Spinal cord (tissue), 10 donors: ENCODE measurements around the gene RAD51B. TPM values are rescaled to one million over a fixed set of nuclear protein-coding genes. Genes with fewer than 3 reads are reported as not detected.
"Not testable (repeated sequence)": the region's sequence is repeated elsewhere in the genome, so short reads cannot be mapped to it uniquely, and the experiment has no call there.

Source experiments
- DNase-seq, 6 donors: peaks; one replicate each; pipeline versions ENCODE4 v3.0.0 to v3.0.0-alpha.2; 2013 to 2015; ENCODE audit warnings: low spot score in 6 of 6, low read depth in 4 of 6
- H3K27ac ChIP-seq: one replicate; pipeline ENCODE4 v1.5.1; 2013; ENCODE audit warnings: low read depth, low read length, control low read depth
- H3K27me3 ChIP-seq: one replicate; pipeline ENCODE4 v1.6.1; 2013; ENCODE audit warnings: low read length; ENCODE audit not compliant: control insufficient read depth, insufficient read depth
- H3K36me3 ChIP-seq: one replicate; pipeline ENCODE4 v1.6.1; 2013; ENCODE audit warnings: low read length; ENCODE audit not compliant: control insufficient read depth, insufficient read depth
- H3K4me1 ChIP-seq: one replicate; pipeline ENCODE4 v1.6.1; 2013; ENCODE audit warnings: low read length; ENCODE audit not compliant: control insufficient read depth, insufficient read depth
- H3K4me3 ChIP-seq: one replicate; pipeline ENCODE4 v1.5.1; 2013; ENCODE audit warnings: low read depth, low read length, control low read depth
- H3K9me3 ChIP-seq: one replicate; pipeline ENCODE4 v1.6.1; 2013; ENCODE audit warnings: low read length; ENCODE audit not compliant: control insufficient read depth, insufficient read depth
- WGBS: methylation state at CpG from one replicate; pipeline ENCODE4 v1.1.5; 2013; ENCODE audit warnings: missing lambda C conversion rate; ENCODE audit not compliant: insufficient coverage; 5-methylcytosine and 5-hydroxymethylcytosine counted together
- polyA plus RNA-seq, 2 donors: library from polyadenylated mRNA; unstranded; fragments of 120-200 nt; gene quantifications; one replicate each; pipeline ENCODE4 v1.2.1, GENCODE V29; 2013; ENCODE audit not compliant: insufficient read length in 2 of 2
- total RNA-seq, 2 donors: library from RNA; depleted of rRNA in 1 of 2; stranded (reverse); fragments of 120-200 nt in 1 of 2; fragments of >200 nt in 1 of 2; gene quantifications; one replicate each; pipeline versions ENCODE4 v1.2.3 to v1.2.4, GENCODE V29; 2013 to 2014
- donor health status: healthy.

Gene RAD51B
- total and polyA plus RNA-seq, 4 donors: 5.7 to 28.9 (median 14.4) TPM

DNA sequence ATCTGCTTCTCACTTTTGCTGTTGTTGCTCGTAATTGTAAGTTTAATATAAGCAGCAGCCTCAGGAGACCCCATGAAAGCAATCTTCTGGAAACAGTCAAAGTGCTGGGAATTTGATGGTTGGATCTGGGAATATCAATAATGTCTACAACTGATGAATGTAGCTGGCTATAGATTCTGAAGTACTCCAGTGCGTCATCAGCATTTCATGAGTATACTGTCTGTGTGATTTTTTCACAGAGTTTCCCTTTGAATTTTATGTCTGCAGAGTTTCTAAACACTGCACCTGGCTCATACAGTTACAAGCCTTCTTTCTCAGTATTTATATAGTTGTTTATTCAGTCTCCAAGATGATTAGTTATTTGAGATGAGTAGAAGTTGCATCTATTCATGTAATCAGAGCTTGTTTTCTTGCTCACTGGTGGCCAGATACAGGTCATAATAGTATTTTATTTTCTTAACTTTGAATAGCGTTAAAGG is 222.3 kb downstream of the RAD51B start:
- Histone ChIP-seq H3K27me3 (no peaks in the 10 kb centered on the region), H3K4me1 (no peaks in the 10 kb centered on the region), H3K9me3 (no peaks in the 10 kb centered on the region), H3K36me3 (no peaks in the 10 kb centered on the region), H3K27ac (no peak overlapping the region), H3K4me3 (no peak overlapping the region)
- 40% methylated on average over 1 of the region's 3 CpGs for WGBS
- DNase-seq: peak in 3 of 6 donors; percentile 3 to 62 (median 15)

DNA sequence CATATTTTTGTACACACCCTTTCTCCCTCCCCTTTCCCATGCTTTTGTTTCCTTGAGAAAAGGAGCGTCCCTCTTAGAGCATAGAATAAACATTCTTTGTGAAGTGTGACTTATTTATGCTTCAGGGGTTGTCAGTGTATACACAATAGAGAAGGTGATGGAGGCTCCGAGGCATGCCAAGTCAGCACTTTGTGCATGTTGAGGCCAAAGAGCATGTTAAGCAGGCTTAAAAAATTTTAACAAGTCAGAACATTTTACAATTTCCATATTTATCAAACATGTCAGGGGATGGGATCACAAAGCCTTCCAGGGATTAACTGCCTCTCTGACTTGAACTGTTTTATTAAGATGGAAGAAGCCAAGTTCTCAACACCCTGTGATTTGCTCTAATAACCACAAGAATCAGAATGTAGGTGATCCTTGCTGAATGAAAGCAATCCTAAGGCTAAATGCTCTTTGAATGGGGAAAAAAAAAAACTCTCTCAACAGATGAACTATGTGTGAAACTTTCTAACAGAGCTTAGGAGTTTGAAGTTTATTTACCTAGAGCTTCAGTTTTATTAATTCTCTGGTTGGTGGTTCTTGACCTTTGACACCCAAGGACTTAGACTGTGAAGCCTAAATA is 223.1 kb downstream of the RAD51B start:
- peak in 2 of 6 donors; percentile 13 to 16 for DNase-seq
- H3K9me3 ChIP-seq: no peaks in the 10 kb centered on the region
- no peaks in the 10 kb centered on the region for H3K27me3 ChIP-seq
- H3K4me3 ChIP-seq: no peak overlapping the region
- WGBS: no CpG with 5 or more reads among the region's 2 CpGs
- no peaks in the 10 kb centered on the region for H3K4me1 ChIP-seq
- H3K27ac ChIP-seq: no peak overlapping the region
- no peaks in the 10 kb centered on the region for H3K36me3 ChIP-seq

DNA sequence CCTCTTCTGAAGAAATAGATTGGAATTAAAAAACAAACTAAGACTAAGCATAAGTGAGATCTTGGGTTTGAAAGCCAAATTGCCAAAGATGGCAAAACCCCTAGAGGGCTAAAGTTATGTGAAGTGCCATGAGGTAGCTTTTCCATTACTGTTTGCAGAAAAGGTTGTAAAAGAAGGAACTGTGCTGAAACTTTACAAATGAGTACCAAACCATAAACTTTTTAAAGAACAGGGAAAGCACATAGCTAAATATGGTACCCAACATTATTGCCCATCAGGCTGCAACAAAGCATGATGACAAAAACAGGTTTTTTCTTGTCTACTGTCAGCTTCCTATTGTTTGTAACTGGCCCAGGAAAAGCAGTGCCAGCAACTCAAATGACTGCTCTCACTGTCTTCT is 224.2 kb downstream of the RAD51B start:
- Histone ChIP-seq H3K4me3 (no peak overlapping the region), H3K4me1 (no peaks in the 10 kb centered on the region), H3K27me3 (no peaks in the 10 kb centered on the region), H3K9me3 (no peaks in the 10 kb centered on the region), H3K27ac (peak overlapping the region; percentile 43), H3K36me3 (no peaks in the 10 kb centered on the region)
- peak in 1 of 6 donors; percentile 22 for DNase-seq

DNA sequence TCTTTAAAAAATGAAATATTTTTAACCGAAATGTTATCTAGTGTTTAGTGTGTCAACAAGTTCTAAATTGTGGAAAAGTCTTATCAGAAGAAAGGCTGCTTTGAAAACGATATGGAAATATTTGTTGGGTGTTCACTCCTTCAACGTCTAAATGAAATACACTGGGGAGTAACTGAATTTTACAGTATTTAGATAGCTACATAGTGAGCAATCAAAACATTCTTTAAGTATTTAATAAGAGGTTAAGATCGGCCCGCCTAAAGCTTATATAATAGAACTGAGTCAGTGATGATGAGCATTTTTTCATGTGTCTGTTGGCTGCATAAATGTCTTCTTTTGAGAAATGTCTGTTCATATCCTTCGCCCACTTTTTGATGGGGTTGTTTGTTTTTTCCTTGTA is 228.3 kb downstream of the RAD51B start:
- no peak overlapping the region for H3K27ac ChIP-seq
- WGBS: 100% methylated on average over 1 of the region's 6 CpGs

DNA sequence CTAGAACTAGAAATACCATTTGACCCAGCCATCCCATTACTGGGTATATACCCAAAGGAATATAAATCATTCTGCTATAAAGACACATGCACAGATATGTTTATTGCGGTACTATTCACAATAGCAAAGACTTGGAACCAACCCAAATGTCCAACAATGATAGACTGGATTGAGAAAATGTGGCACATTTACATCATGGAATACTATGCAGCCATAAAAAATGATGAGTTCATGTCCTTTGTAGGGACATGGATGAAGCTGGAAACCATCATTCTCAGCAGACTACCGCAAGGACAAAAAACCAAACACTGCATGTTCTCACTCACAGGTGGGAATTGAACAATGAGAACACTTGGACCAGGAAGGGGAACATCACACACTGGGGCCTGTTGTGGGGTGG is 229.2 kb downstream of the RAD51B start:
- WGBS: no CpG with 5 or more reads among the region's 2 CpGs
- H3K9me3 ChIP-seq, H3K4me3 ChIP-seq, H3K27me3 ChIP-seq, H3K27ac ChIP-seq, H3K36me3 ChIP-seq, DNase-seq, H3K4me1 ChIP-seq: not testable (repeated sequence)

More for the DNA sequence above, 228.3 kb downstream of the RAD51B start:
- H3K27me3 ChIP-seq: no peaks in the 10 kb centered on the region
- no peaks in the 10 kb centered on the region for H3K4me1 ChIP-seq
- H3K9me3 ChIP-seq: no peaks in the 10 kb centered on the region
- peak in 1 of 6 donors; percentile 4 for DNase-seq
- H3K36me3 ChIP-seq: no peaks in the 10 kb centered on the region
- H3K4me3 ChIP-seq: no peak overlapping the region

DNA sequence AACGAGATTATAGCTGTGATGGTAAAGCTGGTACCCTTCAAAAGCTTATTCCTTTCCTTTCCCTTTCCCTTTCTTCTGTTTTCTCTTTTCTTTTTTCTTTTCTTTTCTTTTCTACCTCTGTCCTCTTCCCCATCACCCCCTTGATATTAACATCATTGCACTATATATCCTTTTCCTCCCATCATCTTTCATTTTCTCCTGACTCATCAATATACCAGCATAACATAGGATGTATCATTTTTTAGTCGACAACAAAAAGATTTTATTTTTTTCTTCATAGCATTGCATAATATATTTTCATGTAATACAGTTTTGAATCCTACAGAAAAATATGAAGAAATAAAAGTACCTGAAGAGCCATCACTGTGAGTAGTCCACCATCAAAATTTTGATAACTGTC is 230.6 kb downstream of the RAD51B start:
- no peaks in the 10 kb centered on the region for H3K9me3 ChIP-seq
- H3K36me3 ChIP-seq: no peaks in the 10 kb centered on the region
- 100% methylated on average over 1 of the region's 2 CpGs for WGBS
- H3K27me3 ChIP-seq: no peaks in the 10 kb centered on the region
- DNase-seq: no peak
- no peak overlapping the region for H3K4me3 ChIP-seq
- no peak overlapping the region for H3K27ac ChIP-seq
- no peaks in the 10 kb centered on the region for H3K4me1 ChIP-seq

DNA sequence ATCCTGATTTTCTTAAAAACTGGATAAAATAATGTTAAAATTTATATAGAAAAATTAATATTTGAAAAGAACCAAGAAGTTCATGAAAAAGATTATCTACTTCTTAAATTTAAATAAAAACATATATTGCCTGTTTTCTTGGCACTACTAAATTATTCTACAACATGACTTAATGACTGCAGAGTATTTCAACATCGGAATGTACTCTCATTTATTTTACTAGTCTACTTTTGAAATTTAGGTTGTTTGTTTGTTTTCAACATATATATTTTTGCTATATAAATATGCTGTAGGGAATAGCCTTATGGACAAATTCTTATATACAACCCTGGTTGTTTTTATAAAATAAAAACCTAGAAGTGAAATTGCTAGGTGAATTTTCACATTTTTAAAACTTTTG is 231.6 kb downstream of the RAD51B start:
- no peaks in the 10 kb centered on the region for H3K36me3 ChIP-seq
- no peak overlapping the region for H3K4me3 ChIP-seq
- no CpG with 5 or more reads among the region's 1 CpG for WGBS
- H3K27me3 ChIP-seq: no peaks in the 10 kb centered on the region
- DNase-seq: no peak
- H3K9me3 ChIP-seq: no peaks in the 10 kb centered on the region
- H3K27ac ChIP-seq: no peak overlapping the region
- H3K4me1 ChIP-seq: no peaks in the 10 kb centered on the region

DNA sequence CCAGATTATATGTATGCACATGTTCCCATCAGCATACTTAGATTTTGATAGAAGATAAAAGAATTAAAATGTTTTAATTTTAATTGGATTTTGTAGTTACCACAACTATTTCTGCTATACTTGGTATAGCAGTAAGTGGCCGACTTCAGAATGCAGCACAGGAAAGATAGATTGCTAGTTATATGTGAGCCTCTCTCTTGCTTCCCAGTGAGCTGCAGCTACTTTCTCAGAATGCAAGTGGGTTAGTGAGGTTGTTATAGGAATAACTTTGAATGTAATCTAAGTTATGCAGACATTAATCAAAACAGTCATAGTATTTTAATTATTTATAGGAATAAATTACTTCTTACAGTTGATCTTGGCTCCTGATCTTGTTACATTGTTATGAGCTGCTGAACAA is 240.6 kb downstream of the RAD51B start:
- Histone ChIP-seq H3K36me3 (no peaks in the 10 kb centered on the region), H3K9me3 (peaks cover 1% of the 10 kb centered on the region), H3K4me3 (no peak overlapping the region), H3K27me3 (no peaks in the 10 kb centered on the region), H3K27ac (no peak overlapping the region), H3K4me1 (no peaks in the 10 kb centered on the region)
- no peak for DNase-seq
- WGBS: 40% methylated on average over 1 of the region's 1 CpG

DNA sequence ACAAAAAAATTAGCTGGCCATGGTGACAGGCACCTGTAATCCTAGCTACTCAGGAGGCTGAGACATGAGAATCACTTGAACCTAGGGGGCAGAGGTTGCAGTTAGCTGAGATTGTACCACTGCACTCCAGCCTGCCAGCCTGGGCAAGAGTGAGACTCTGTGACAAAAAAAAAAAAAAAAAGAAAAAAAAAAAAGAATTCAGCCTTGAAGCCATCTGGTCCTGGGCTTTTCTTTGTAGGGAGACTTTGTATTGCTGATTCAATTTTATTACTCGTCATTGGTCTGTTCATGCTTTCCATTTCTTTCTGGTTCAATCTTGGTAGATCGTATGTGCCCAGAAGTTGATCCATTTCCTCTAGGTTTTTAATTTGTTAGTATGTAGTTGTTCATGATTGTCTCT is 243.1 kb downstream of the RAD51B start:
- Histone ChIP-seq H3K4me1 (no peaks in the 10 kb centered on the region), H3K27me3 (no peaks in the 10 kb centered on the region), H3K4me3 (no peak overlapping the region), H3K27ac (no peak overlapping the region), H3K9me3 (peaks cover 1% of the 10 kb centered on the region), H3K36me3 (no peaks in the 10 kb centered on the region)
- WGBS: no CpG with 5 or more reads among the region's 2 CpGs
- no peak for DNase-seq

DNA sequence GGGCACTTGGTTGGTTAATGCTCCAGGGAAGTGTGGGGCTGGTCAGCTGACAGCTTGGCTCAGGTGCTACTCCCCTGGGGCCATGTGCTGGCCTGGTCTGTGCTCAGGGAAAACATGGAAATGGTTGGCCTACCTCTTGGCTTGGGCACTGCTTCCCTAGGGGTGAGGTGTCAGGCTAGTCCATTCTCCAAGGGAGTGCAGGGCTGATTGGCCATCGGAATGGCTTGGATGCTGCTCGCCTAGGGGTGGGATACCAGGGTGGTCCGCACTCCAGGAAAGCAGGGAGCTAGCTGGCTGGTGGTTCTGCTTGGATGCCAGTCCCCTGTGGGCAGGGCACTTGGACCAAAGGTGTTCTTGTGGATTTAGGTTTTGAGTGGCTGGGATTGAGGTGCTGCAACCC is 245.7 kb downstream of the RAD51B start:
- Histone ChIP-seq H3K27me3 (no peaks in the 10 kb centered on the region), H3K9me3 (peaks cover 1% of the 10 kb centered on the region), H3K4me3 (no peak overlapping the region), H3K36me3 (no peaks in the 10 kb centered on the region), H3K4me1 (no peaks in the 10 kb centered on the region), H3K27ac (no peak overlapping the region)
- no peak for DNase-seq
- WGBS: 95% methylated on average over 3 of the region's 3 CpGs
